Lower leg skin (tissue), 4 donors: ENCODE data around the gene MUC6. TPM values are rescaled to one million over a fixed set of nuclear protein-coding genes. Genes with fewer than 3 reads are reported as not detected.

Source experiments
- DNase-seq, 2 donors: peaks; one replicate each; pipeline ENCODE4 v3.0.0-alpha.2; 2019; ENCODE audit warnings: low spot score in 2 of 2
- H3K4me3 ChIP-seq: fragments of 200-600 bp; sonication (generic); 2 replicates; pipeline ENCODE4 v1.5.1; 2017; ENCODE audit warnings: mild to moderate bottlenecking, low read depth; ENCODE audit not compliant: poor library complexity, severe bottlenecking
- CTCF ChIP-seq, 3 donors: fragments of 450-650 bp; IDR thresholded peaks; one replicate each; pipeline ENCODE4 v1.5.1; 2016; ENCODE audit warnings: antibody characterized with exemption in 3 of 3, mild to moderate bottlenecking in 3 of 3, moderate library complexity in 2 of 3
- POLR2A ChIP-seq, 2 donors: fragments of 450-650 bp; IDR thresholded peaks; one replicate each; pipeline ENCODE4 v1.6.1; 2016 to 2017; ENCODE audit warnings: antibody characterized with exemption in 2 of 2, mild to moderate bottlenecking in 1 of 2, moderate library complexity in 1 of 2
- whole genome bisulfite sequencing, 2 donors: methylation state at CpG; one replicate each; pipeline ENCODE4 v1.1.5; 2018; 5-methylcytosine and 5-hydroxymethylcytosine counted together
- intact Hi-C: fragments of 100-400 bp; cut with DNase I; formaldehyde crosslinking; loops from one replicate; pipeline ENCODE4 v1.15.0; 2023; ENCODE audit warnings: low total_unique reads
- total RNA-seq, 4 donors: library from RNA; depleted of rRNA; stranded (reverse); fragments of >200 nt; gene quantifications; one replicate each; pipeline ENCODE4 v1.1.0, GENCODE V29; 2016

MUC6 gene
- total RNA-seq, 4 donors from 2014 or later, result not detected

DNA sequence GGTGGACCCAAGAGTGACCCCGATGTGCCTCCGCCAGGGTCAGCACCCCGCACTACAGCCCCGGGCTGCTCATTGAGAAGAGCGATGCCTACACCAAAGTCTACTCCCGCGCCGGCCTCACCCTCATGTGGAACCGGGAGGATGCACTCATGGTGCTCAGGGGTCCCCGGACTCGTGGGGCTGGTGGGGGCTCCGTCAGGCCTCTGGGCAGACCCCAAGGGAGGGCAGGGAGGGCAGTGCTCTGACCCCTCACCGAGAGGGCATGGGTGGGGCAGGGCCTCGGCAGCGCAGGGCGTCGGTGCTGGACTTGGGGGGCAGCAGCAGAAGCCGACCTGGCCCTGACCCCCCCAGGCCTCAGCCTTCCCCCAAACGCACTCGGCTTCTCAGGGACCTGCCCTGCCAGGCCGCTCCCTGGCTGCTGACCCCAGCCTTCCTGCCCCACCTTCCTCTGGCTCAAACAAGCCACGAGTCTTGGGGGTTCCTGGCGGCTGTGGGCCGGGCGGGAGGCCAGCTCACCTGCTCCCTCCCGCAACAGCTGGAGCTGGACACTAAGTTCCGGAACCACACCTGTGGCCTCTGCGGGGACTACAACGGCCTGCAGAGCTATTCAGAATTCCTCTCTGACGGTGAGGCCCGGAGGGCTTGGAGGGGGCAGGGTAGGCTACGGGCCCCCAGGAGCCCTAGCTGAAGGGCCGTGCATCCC, 41.0 kb upstream of the MUC6 start:
- no peak for DNase-seq
- WGBS, 2 donors, result 71 to 78% methylated on average over 16 to 20 of the region's 33 CpGs
- TF ChIP-seq POLR2A (IDR thresholded peaks at IDR 0.05), result no peak
- TF ChIP-seq CTCF (IDR thresholded peaks at IDR 0.05), result no peak
- no peak overlapping the region for H3K4me3 ChIP-seq
- intact Hi-C loops, result no loop called here

DNA sequence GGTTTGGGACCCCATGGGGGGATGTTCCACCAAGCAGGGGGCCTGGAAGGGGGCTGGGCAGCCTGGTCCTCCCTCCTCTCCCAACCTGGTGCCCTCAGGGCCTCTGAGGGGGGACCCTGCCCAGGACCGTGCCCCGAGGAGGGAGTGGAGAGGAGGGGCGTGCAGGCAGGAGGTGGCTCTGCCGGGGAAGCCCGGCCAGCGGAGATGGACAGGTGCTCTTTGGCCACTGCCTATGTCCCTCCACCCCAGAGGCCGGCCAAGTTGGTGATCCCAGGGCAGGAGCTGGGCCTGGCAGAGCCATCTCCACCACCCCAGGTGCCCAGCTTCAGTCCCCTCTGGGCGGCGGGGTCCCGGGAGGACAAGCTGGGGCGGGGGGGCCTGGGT, 40.5 kb upstream of the MUC6 start:
- TF ChIP-seq POLR2A (IDR thresholded peaks at IDR 0.05) (no peak), CTCF (IDR thresholded peaks at IDR 0.05) (no peak)
- intact Hi-C loops, result no loop called here
- no peak for DNase-seq
- no peak overlapping the region for H3K4me3 ChIP-seq
- 66 to 80% methylated on average over 8 to 11 of the region's 11 CpGs for WGBS, 2 donors

- no peak for DNase-seq
- 68 to 82% methylated on average over 7 to 17 of the region's 18 CpGs for WGBS, 2 donors
- TF ChIP-seq POLR2A (IDR thresholded peaks at IDR 0.05) (no peak), CTCF (IDR thresholded peaks at IDR 0.05) (no peak)
- H3K4me3 ChIP-seq, result no peak overlapping the region
- intact Hi-C loops, result no loop called here
Measured at GRCh38 chr11:1076061-1076665, 39.6 kb upstream of the MUC6 start.

- intact Hi-C loops, result no loop called here
- no peak overlapping the region for H3K4me3 ChIP-seq
- WGBS, 2 donors, result 86 to 88% methylated on average over 25 to 28 of the region's 28 CpGs
- no peak for DNase-seq
- TF ChIP-seq POLR2A (IDR thresholded peaks at IDR 0.05) (no peak), CTCF (IDR thresholded peaks at IDR 0.05) (no peak)
Measured at GRCh38 chr11:1075341-1075911, 38.9 kb upstream of the MUC6 start.

GRCh38 chr11:1074244-1075221, 38.0 kb upstream of the MUC6 start, which contains the start of gene MUC2:
Gene MUC2 (plus strand): TSS chr11:1074874.
- DNase-seq, result no peak
- TF ChIP-seq CTCF (IDR thresholded peaks at IDR 0.05), result no peak
- intact Hi-C loops, result no loop called here
- H3K4me3 ChIP-seq, result no peak within 1 kb of the TSS
- 71 to 72% methylated on average over 22 to 28 of the region's 32 CpGs for WGBS, 2 donors
